Head of caudate nucleus (tissue), 42 donors: ENCODE measurements around the gene CDK11B.
"Not testable (repeated sequence)": the region's sequence is repeated elsewhere in the genome, so short reads cannot be mapped to it uniquely, and the experiment has no call there.

Experiments
- DNase-seq, 42 donors: peaks; one replicate each; pipeline versions ENCODE4 v3.0.0 to v3.0.0-alpha.2; 2020 to 2021; ENCODE audit warnings: mixed read lengths in 7 of 42
- intact Hi-C: fragments of 100-400 bp; cut with DNase I; formaldehyde crosslinking; loops from one replicate; pipeline ENCODE4 v1.15.0; 2022

The CDK11B gene

DNA sequence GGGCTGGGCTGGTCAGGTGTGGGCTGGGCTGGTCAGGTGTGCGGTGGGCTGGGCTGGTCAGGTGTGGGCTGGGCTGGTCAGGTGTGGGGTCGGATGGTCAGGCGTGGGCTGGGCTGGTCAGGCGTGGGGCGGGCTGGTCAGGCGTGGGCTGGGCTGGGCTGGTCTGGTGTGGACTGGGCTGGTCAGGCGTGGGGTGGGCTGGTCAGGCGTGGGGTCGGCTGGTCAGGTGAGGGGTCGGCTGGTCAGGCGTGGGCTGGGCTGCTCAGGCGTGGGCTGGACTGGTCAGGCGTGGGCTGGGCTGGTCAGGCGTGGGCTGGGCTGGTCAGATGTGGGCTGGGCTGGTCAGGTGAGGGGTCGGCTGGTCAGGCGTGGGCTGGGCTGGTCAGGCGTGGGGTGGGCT lies 53.1 kb downstream of the CDK11B start:
- no peak for DNase-seq
- intact Hi-C loops = no loop called here

DNA sequence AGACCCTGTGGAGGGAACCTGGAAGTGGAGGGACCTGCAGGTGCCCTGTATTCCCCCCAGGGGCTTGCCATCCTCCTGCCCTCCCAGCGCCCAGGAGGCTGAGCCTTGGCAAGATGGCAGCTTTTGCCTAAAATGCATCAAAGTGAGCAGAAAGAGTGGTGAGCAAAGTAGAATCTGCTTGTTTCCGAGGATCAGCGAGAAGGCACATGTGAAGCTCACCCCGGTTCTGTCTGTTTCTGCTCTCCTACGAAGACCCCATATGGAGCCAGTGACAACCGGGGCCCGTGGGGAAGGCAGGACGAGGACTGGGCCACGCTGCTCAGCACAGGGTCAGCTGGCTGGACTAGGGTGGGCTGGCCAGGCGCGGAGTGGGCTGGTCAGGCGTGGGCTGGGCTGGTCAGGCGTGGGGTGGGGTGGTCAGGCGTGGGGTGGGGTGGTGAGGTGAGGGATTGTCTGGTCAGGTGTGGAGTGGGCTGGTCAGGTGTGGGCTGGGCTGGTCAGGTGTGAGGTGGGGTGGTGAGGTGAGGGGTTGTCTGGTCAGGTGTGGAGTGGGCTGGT lies 53.7 kb downstream of the CDK11B start:
- DNase-seq = no peak
- intact Hi-C loops = no loop called here

DNA sequence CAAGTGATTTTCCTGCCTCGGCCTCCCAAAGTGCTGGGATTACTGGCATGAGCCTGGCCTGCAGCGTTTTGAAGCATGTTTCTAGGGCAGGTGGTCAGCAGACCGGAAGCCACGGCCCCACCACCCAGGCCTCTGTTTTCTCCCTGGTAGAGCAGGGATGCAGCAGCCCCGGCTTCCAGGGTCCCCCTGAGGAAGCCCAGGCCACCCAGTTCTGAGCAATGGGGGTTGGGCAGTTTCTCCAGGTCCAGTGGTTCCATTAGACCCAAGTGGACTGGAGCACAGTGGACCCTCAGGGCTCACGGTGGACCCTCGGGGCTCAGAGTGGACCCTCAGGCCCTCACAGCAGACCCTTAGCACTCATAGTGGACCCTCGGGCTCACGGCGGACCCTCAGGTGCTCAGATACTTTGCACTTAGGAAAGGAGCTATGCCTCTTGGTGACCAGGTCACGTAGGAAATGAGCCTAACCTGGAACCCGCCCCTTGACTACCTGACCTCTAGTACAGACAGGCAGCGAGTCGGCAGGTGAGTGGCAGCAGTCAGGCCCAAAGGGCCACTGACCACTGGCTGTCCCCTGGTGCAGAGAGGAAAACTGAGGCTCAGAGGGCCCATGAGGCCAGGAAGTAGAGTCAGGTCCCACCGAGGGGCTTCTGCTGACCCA lies 54.3 kb downstream of the CDK11B start:
- intact Hi-C loops = no loop called here
- no peak for DNase-seq

DNA sequence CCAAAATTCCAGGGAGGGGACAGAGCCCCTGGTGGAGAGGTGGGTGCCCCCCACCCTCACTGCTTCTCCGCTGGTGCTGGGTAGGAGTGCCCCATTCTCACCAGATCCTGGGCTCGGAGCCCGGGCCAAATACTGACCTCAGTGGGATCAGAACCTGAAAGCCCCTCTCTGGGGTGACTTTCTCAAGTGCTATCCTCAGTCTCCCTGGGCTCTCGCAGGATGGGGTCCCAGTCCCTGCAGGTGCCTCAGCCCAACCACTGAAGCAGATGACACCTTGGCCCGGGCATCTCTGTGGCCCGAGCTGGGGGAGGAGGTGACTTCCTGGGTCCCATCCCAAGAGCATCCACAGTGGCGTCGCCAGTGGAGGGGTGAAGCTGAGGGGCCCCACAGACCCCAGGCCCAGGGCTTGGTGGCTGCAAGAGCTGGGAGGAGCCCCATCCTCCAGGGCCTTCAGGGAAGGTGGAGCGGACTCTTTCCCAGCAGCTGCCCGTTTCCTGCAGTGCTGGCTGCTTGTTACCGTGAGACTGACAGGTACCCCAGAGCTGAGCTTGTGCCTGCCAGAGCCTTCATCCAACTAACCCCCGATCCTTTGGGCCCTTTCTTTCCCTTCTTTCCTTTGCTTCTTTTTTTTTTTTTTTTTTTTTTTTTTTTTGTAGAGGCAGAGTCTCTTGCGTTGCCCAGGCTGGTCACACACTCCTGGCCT lies 55.0 kb downstream of the CDK11B start:
- intact Hi-C loops = no loop called here
- no peak for DNase-seq

DNA sequence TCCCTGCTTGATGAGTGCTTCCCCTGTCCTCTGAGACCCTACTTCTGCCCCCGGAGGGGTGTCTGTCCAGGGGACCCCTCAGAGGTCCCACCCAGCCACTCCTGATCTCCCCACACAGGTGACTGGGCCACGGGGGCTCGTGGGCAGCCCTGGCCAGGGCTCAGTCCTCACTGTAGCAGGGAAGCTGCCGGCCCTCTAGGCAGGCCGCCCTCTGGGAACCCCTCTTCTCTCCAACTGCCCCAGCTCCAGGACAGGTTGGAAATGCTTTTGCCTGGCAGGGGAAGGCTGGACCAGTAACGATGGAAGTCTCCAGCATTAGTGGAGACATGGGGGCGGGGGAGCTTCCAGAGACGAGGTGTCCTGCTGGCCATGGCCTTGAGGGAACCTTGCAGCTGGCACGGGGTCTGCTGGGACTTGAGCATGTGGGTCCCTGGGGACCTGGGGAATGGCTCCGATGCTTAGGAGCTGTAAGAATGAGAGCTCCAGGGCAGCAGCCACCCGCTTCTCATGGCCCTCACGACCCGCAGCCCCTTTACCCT lies 55.8 kb downstream of the CDK11B start:
- intact Hi-C loops = no loop called here
- DNase-seq = no peak

DNA sequence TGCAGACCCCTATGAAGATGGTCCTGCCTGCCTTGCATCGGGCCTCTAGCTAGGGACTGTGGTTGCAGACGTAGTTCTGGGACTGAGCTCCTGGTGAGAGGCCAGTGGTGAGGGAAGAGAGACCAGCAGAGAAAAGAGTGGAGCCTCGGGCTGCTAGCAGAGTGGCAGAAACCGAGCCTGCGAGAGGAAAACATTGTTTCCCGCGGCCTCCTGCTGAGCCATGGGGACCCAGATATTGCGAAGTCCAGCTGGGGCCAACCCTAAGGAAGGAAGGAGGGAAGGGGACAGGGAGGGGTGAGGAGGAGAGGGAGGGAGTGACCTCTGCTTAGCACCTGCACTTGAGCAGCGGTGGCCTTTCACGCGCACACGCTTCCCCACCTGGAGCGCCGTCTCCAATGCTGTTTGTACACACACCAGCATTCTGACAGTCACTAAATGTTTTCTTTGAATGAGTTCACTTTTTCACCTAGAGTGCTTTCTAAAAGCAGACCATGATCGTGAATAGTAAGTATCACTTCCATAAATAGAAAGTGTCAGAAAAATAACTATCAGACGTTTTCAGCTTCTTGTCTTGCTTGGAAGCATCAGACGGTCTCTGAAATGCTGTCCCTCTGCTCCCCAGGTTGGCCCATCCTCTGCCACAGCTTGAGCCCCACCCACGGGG lies 56.4 kb downstream of the CDK11B start:
- no peak for DNase-seq
- intact Hi-C loops = no loop called here

DNA sequence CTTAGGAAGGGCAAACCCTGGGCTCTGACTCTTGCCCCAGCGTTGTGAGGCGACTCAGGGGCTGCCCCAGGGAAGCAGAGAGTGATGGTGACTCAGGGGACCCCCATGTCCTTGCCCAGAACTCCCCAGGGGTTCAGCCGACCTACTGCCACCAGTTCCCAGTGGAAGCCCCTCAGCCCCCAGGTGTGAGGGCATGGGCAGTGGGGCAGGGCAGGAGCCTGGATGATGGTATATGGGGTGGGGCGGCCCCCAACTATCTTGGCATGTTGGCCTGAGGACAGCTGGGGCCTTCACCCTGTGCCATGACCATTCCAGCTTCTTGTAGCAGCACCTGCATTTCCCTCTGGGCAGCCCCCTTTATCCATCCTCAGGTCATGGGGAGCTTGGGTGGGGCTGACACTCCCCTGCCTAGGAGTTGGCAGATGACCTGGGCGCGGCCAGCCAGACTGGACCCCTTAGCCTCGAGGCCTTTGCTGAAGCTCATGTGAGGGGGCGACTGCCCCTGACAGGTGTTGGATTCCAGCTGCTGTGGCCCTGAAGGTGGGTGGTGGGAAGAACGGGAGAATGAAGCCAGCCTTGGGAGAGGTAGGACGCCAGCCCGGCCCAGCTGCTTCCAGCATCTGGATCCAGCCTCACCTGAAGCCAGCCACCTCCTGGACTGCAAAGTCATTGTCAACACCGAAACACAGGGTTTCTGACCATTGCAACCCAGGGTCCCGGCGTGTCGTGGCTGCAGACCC lies 57.1 kb downstream of the CDK11B start:
- intact Hi-C loops = no loop called here
- DNase-seq = no peak

DNA sequence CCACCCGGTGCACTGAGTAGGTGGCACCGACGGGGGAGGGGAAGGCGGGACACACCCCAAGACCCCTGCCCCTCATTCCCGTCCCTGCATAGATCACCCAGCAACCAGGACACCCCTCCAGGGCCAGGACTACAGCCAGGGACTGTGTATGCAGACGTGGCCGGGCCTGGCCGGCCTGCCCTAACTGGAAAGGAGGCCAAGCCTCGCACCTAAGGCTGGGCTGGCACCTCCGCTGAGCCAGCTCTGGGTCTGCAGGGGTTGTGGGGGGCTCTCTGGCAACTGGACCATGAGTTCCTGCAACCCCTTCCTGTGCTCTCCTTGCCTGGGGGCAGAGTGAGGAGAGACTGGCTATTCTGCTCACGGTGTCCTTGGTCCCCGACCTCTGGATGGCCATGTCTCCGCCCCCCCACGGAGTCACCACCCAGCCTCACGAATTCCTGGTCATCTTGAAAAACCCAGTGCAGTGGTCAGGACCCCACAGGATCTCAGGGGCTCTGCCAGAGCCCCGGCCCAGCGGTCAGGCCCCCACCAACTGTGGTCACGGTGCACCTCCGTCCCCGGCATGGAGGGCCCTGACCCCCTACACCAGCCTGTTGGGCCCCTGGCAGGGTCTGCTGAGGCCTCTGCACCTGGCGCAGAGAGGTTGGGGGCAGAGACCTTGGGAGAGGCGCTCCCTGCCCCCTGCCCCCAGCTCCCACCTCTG lies 57.8 kb downstream of the CDK11B start:
- intact Hi-C loops = no loop called here
- DNase-seq = no peak

DNA sequence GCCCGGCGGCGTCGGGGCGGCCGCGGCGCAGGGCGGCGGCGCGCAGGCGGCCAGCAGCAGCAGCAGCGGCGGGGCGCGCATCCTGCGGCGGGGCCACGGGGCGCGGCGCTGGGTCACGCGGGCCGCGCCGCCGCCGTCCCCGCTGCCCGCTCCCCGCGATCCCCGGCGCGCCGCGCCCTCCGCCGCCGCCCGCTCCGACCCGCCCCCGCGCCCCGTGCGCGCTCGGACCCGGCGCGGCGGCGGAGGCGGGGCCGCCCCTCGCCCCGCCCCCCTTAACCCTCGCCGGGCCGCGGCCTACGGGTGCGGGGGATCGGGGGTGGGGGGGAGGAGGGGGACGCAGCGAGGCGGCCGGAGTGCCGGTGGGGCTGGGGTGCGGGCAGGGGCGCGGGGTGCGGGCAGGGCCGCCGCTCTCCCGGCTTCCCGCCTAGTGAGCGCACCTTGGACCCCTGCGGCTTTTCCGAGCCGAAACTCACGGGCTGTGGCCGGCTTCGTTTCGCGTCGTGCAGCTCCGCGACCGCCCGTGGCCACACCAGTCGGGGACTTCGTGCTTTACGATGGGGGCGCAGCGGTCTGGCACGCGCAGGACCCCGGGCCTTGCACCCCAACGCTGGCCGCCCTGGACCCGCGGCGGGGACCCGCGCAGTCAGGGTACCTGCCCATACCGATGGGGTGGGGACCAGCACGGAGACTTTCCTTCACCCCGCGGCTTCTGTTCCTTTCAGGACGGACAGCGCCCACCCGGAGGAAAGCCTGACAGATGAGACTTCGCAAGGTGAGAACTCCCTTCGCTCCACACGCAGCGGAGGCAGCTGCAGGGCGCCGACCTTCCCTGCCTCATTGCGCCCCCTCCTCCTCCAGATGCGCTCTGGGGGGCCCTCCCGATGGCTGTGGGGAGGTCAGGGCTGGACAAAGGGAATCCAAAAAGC lies 58.6 kb downstream of the CDK11B start, which contains the start of gene FNDC10:
TSS of gene FNDC10 (minus strand) at position 201 of the 926 bp plus-strand sequence. CDS start at position 81, 120 bp downstream.
- intact Hi-C loops = no loop called here
- DNase-seq = peak in 2 of 42 donors; percentile 35 to 42

DNA sequence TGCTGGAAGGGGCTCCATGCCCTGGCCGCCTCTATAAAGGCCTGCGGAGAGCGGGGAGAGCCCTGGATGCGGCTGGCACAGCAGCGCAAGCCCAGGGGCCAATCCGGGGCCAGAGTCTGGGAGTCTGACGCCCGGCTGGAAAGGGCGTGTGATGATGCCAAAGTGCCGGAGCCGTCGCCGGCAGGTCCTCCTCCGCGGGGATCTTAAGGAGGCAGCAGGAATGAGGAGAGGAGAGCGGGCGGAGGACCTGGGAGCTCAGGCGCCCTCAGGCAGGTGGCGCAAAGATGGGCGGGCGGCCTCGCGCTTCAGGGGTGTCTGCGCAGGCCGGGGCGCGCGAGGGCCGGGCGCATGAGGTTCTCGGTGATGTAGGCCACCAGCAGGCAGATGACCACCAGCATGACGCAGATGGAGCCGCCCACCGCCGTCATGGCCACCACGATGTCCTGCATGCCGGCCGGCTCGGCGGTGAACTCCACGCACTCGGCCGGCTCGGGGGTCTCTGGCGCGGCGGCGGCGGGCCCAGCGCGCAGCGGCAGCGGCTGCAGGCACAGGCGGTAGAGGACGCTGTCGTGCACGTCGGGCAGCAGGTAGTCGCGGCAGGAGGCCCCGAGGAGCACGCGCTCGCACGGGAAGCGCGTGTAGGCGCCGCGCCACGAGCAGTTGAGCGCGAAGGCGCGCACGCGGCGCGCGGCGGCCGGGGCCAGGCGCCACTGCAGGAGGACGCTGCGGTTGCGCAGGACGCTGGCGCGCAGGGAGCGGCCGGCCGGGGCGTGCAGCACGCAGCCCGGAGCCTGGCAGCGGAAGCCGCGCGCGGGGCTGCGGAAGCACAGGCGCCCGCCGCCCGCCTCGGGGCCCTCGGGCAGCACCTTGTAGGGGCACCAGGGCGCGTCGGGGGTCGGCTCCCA lies 59.5 kb downstream of the CDK11B start:
- intact Hi-C loops = no loop called here
- peak in 20 of 42 donors; percentile 12 to 57 (median 26) for DNase-seq

DNA sequence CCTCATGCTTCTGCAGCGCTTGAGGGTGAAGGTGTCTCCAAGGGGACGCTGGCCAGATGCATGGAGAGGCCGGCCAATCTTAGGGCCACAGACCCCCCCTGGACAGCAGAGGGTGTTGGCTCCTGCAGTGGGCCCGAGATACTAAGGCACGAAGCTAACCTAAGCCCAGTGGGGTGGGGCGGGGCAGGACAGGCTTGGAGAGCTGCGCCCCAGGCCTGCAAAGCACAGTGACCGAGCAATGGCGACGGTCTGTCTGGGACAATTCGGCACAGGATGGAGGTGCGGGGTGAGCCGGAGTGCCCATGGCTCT lies 60.1 kb downstream of the CDK11B start:
- DNase-seq = no peak
- intact Hi-C loops = no loop called here

DNA sequence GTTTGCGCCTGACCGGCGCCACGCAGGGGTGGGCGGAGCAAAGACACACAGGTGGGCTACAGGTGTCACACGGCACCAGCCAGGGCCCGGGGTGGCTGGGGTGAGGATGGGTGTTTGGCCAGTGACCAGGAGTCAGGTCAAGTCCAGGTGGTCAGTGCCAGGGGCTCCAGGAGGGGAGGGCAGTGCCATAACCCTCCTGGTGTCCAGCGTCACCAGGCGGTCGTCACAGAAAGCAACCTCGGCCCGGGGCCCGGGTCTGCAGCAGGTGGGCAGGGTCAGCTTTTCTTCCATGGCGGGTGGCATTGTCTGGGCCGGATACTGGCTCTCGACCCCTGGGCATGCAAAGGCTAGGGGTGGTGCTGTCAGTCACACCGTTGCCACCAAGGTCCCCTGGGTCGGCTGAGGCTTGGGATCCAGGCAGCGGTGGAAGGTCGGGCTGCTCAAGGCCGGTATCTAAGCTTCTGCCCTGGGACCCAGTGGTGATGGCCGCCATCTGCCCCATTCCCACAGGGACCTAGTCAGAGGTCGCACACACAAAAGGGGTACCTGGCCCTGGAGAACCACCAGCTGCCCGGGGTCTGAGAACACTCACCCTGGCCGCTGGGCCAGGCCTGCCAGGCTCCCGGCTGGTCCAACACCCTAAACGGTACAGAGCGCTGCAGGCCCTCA lies 60.6 kb downstream of the CDK11B start:
- intact Hi-C loops = no loop called here
- DNase-seq = no peak

DNA sequence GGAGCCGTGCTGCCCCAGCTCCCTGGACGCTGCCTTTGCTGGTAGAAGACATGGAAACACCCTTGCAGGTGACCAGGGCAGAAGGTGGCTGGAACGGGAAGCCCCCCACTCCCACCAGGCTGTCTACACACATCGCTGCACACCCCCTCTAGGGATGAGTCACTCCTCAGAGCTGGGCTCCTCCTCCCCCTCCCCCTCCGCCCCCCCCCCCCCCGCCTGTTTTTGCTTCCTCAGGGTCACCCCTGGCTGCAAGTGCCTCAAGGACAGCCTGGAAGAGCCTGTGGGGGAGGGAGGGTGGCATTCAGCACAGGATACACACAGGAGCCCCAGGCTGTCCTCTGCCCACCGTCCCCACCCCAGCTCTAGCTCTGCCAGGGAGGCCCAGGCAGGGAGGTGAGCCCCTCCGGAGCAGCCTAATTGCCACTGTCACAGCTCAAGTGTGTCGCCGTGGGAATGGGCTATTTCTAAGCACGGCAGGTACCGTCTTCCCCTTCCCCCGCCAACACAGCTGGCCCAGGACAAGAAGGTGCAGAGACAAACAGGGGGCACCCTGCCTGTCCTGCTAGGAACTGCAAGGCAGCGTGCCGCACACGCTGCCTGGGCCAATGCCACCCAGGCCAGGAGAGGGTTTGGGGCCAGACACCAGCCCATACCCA lies 61.4 kb downstream of the CDK11B start:
- no peak for DNase-seq
- intact Hi-C loops = no loop called here

DNA sequence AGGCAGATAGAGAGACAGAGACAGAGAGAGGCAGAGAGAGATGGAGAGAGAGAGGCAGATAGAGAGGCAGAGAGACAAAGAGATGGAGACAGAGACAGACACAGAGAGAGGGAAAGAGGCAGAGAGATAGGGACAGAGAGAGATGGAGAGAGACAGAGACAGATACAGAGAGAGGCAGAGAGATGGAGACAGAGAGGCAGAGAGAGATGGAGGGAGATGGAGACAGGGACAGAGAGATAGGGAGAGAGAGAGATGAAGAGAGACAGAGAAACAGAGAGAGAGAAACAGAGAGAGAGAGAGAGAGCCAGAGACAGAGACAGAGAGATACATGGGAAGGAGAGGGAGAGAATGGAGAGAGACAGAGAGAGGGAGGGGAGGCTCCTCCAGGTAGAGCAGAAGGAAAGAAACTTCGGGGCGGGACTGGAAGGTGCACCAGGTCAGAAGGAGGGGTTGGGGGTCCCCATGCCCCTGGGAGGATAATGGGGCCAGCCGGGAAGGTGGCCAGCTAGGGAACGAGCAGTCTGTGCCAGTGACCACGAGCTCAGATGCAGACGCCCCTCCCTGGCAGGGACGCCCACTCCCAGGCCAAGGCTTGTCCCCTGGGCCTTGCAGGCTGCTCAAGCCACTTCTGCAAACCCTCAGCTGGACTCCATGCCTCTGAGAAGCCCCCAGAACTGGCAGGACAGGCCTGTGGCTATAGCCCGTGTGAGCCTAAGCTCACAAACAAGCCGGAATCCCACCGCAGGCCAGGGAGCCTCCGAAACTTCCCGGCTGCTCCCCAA lies 62.1 kb downstream of the CDK11B start:
- intact Hi-C loops = no loop called here
- no peak for DNase-seq

DNA sequence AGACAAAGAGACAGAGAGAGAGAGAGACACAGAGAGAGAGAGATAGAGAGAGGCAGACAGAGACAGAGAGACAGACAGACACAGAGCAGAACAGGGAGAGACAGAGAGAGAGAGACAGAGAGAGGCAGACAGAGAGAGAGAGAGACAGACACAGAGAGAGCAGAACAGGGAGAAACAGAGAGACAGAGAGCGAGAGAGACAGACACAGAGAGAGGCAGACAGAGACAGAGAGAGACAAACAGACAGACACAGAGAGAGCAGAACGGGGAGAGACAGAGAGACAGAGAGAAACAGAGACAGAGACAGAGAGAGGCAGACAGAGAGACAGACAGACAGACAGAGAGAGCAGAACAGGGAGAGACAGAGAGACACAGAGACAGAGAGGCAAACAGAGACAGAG lies 63.5 kb downstream of the CDK11B start:
- intact Hi-C loops, DNase-seq: not testable (repeated sequence)
